Stimulated activated naive CD4-positive, alpha-beta T cell (primary cell): ENCODE data around the gene GASK1A.
A peak's percentile ranks its signal among the peaks of the same experiment; 100 is the strongest.

Experiments
- DNase-seq, 6 experiments: peaks; one replicate each; lab custom pipeline; 2025; lab: John Stamatoyannopoulos, UW

Gene GASK1A

GRCh38 chr3:43013743-43014155 lies 34.6 kb downstream of the GASK1A start:
- DNase-seq = peak in 4 of 6 experiments; percentile 24 to 74 (median 66)

- peak in 1 of 6 experiments; percentile 44 for DNase-seq
These were observed 35.1 kb downstream of the GASK1A start for GRCh38 chr3:43014241-43014640.

- DNase-seq = peak in 1 of 6 experiments; percentile 6
These were observed 35.8 kb downstream of the GASK1A start for GRCh38 chr3:43014956-43015355.

GRCh38 chr3:43015572-43015971 lies 36.5 kb downstream of the GASK1A start:
- DNase-seq = peak in 2 of 6 experiments; percentile 25 to 35

- peak in 4 of 6 experiments; percentile 21 to 63 (median 49) for DNase-seq
These were observed 37.1 kb downstream of the GASK1A start for GRCh38 chr3:43015991-43016865.

GRCh38 chr3:43017004-43017403 lies 37.9 kb downstream of the GASK1A start:
- peak in 1 of 6 experiments; percentile 45 for DNase-seq

- DNase-seq = peak in 1 of 6 experiments; percentile 2
These were observed 38.6 kb downstream of the GASK1A start for GRCh38 chr3:43017593-43018195.

GRCh38 chr3:43018246-43018645 lies 39.1 kb downstream of the GASK1A start:
- no peak for DNase-seq

- no peak for DNase-seq
These were observed 40.1 kb downstream of the GASK1A start for GRCh38 chr3:43019006-43019809.

- no peak for DNase-seq
These were observed 40.7 kb downstream of the GASK1A start for GRCh38 chr3:43019826-43020225.

GRCh38 chr3:43021186-43021585 lies 42.1 kb downstream of the GASK1A start:
- no peak for DNase-seq

- no peak for DNase-seq
These were observed 43.0 kb downstream of the GASK1A start for GRCh38 chr3:43022121-43022520.

GRCh38 chr3:43023066-43023465 lies 44.0 kb downstream of the GASK1A start:
- no peak for DNase-seq

- peak in 1 of 6 experiments; percentile 45 for DNase-seq
These were observed 44.6 kb downstream of the GASK1A start for GRCh38 chr3:43023746-43024145.

- DNase-seq = peak; percentile 16 to 82 (median 60)
These were observed 45.2 kb downstream of the GASK1A start for GRCh38 chr3:43024181-43024885.

GRCh38 chr3:43025423-43025822 lies 46.3 kb downstream of the GASK1A start:
- no peak for DNase-seq

- DNase-seq = no peak
These were observed 48.9 kb downstream of the GASK1A start for GRCh38 chr3:43028001-43028400.

- DNase-seq = no peak
These were observed 49.8 kb downstream of the GASK1A start for GRCh38 chr3:43028678-43029490.

GRCh38 chr3:43030162-43030935 lies 51.2 kb downstream of the GASK1A start:
- DNase-seq = no peak

- DNase-seq = no peak
These were observed 52.4 kb downstream of the GASK1A start for GRCh38 chr3:43031485-43031884.
